ENCODE measurements around the gene ZBTB7A.

DNA sequence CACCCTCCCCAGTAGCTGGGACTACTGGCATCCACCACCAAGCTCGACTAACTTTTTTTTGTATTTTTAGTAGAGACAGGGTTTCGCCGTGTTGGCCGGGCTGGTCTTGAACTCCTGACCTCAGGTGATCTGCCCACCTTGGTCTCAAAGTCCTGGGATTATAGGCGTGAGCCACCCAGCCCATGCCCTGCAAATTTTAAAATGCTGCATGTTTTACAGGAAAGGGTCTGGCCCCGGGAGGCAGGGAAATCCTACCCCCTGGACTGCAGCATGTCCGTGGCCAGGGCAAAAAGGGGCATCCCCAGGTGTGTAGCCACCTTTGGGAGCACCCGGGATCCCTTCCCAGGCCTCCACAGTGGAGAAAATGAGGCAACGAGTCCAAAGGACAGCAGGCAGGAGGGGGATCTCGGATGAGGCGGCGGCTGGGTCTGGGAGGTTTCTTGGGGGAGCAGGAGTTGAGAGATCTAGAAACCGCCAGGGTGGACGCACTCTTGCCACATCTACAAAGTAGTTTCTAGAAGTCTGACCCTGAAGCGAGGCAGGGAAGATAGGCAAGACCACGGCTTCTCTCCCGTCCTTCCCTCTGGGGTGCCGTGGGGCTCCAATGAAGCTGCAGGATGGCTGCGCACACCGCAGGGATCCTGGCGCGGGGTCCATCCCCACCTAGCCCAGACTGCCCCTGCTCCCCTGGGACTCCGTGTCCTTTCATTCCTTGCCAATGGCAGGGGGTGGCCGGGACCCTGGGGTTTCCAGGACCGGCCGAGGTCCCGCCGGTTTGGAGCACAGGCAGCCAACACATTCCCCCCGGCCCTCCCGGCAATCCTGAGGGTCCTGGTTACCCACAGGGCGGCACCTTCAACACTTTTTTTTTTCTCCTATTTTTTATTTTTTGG lies 21.3 kb upstream of the ZBTB7A start:
- TF ChIP-seq POLR2A (IDR thresholded peaks at IDR 0.05) (no peak), EP300 (IDR thresholded peaks at IDR 0.05) (no peak)
- TF ChIP-seq, protein P1, sequence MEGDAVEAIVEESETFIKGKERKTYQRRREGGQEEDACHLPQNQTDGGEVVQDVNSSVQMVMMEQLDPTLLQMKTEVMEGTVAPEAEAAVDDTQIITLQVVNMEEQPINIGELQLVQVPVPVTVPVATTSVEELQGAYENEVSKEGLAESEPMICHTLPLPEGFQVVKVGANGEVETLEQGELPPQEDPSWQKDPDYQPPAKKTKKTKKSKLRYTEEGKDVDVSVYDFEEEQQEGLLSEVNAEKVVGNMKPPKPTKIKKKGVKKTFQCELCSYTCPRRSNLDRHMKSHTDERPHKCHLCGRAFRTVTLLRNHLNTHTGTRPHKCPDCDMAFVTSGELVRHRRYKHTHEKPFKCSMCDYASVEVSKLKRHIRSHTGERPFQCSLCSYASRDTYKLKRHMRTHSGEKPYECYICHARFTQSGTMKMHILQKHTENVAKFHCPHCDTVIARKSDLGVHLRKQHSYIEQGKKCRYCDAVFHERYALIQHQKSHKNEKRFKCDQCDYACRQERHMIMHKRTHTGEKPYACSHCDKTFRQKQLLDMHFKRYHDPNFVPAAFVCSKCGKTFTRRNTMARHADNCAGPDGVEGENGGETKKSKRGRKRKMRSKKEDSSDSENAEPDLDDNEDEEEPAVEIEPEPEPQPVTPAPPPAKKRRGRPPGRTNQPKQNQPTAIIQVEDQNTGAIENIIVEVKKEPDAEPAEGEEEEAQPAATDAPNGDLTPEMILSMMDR (IDR thresholded peaks at IDR 0.05) = no peak

Measured in tibial nerve (tissue), 4 donors.